Measurements from ENCODE around the gene DIP2C.
"Not testable (repeated sequence)": the region's sequence is repeated elsewhere in the genome, so short reads cannot be mapped to it uniquely, and the experiment has no call there.

DIP2C gene

DNA sequence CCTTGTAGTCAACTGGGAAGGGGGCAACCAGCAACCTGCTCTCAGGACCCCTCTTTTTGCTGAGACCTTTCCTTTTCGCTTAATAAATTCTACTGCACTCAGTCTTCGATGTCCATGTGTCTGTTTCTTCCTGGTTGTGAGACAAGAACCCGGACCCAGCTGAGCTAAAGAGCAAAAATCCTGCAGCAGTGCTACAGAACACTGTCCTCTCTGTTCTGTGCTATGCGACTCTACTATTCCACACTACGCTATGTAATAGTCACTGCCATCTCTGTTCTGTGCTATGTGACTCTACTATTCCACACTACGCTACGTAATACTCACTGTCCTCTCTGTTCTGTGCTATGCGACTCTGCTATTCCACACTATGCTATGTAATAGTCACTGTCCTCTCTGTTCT is 34.3 kb downstream of the DIP2C start:
- no peak overlapping the region for H2AFZ ChIP-seq (ENCODE audit: insufficient read depth, low read length, poor library complexity)

DNA sequence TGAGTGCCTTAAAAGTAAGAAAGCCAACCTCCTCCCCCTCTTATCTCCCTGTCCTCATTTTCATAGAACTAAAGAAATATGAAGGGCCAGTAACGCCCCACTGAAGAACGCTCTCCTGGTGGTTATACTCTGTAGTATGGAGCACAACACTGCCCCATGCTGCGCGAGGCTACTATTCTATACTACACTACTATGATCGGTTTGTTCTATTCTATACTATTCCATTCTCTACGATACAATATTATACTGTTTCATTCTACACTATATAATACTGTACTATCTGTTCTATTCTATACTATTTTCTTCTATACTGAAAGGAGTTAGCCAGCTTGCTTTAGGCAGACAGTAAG is 34.8 kb downstream of the DIP2C start:
- no peak overlapping the region for H2BK12ac ChIP-seq (ENCODE audit: low read length)

More for the DNA sequence above, 34.3 kb downstream of the DIP2C start:
- no peak overlapping the region for H3K9ac ChIP-seq (ENCODE audit: low read length)
- H3K79me2 ChIP-seq (ENCODE audit: control insufficient read depth, insufficient read depth, low read length, poor library complexity): no peaks in the 10 kb centered on the region
- H2BK5ac ChIP-seq (ENCODE audit: low read depth, low read length, poor library complexity): no peak overlapping the region
- H3K4ac ChIP-seq (ENCODE audit: low read depth, low read length): no peak overlapping the region
- H3K4me2 ChIP-seq (ENCODE audit: low read length): no peak overlapping the region
- H3K27ac ChIP-seq (ENCODE audit: low read depth, low read length): no peak overlapping the region
- H3K23ac ChIP-seq (ENCODE audit: low read length): no peak overlapping the region
- DNase-seq: no peak
- no peak overlapping the region for H3K18ac ChIP-seq (ENCODE audit: low read length)
- peaks cover 6 to 7% of the 10 kb centered on the region in 2 experiments for H3K4me1 ChIP-seq (ENCODE audit: control insufficient read depth in 1 of 2, insufficient read depth in 2 of 2, low read length in 2 of 2)
- H3K79me1 ChIP-seq (ENCODE audit: low read length): no peaks in the 10 kb centered on the region
- H4K8ac ChIP-seq (ENCODE audit: low read depth, low read length): no peak overlapping the region
- no peak overlapping the region for H3K4me3 ChIP-seq (ENCODE audit: low read depth, low read length)
- no peak overlapping the region for H3K14ac ChIP-seq (ENCODE audit: low read length)
- WGBS (ENCODE audit: extremely low coverage, insufficient coverage, insufficient read length): no CpG with 5 or more reads among the region's 8 CpGs
- H4K91ac ChIP-seq (ENCODE audit: low read depth, low read length): no peak overlapping the region
- no peak overlapping the region for H2AK5ac ChIP-seq (ENCODE audit: low read length)
- no peak overlapping the region for H2BK12ac ChIP-seq (ENCODE audit: low read length)
- H2BK120ac ChIP-seq (ENCODE audit: insufficient read depth, low read length, poor library complexity): no peak overlapping the region
- no peaks in the 10 kb centered on the region for H3K27me3 ChIP-seq (ENCODE audit: insufficient read depth, low read length)
- no peaks in the 10 kb centered on the region for H3K36me3 ChIP-seq (ENCODE audit: control insufficient read depth in 1 of 2, insufficient read depth in 2 of 2, low read length in 2 of 2)
- no peaks in the 10 kb centered on the region for H3K9me3 ChIP-seq (ENCODE audit: insufficient read depth, low read depth, low read length)
- H4K12ac ChIP-seq (ENCODE audit: low read depth, low read length): no peak overlapping the region

DNA sequence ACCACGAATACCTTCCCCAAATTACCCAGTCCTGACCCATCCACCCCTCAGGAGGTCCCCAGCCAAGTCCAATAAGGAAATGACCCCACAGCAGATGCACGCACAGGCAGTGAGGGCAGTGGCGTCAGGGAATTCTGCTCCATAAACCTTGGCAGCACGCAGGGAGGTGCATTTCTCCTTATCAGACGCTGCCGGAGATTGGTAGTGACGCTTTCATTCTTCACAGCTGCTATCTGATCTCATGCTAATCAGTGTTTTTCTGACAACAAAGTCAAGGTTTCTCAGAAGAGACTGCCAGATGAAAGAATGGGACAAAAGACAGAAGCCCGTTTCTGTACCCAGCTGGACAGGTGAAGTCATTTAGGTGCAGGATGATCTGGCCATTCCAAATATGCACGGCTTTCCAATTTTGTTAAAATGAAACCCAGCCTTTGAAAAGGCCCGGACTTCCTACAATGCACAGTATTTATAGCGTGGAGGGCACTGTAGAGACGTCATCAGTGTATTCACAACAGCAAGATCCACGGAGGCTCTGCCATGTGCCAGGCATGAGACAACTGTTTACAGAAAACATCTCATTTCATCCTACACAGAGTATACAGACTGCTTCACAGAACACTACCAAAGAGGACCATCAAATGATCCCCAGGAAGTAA is 35.3 kb downstream of the DIP2C start:
- H2BK12ac ChIP-seq (ENCODE audit: low read length): no peak overlapping the region
- no CpG with 5 or more reads among the region's 13 CpGs for WGBS (ENCODE audit: extremely low coverage, insufficient coverage, insufficient read length)
- H2AK5ac ChIP-seq (ENCODE audit: low read length): no peak overlapping the region
- H3K18ac ChIP-seq (ENCODE audit: low read length): no peak overlapping the region
- H2BK120ac ChIP-seq (ENCODE audit: insufficient read depth, low read length, poor library complexity): no peak overlapping the region
- peaks cover 1% of the 10 kb centered on the region for H3K9me3 ChIP-seq (ENCODE audit: insufficient read depth, low read depth, low read length)
- H2BK5ac ChIP-seq (ENCODE audit: low read depth, low read length, poor library complexity): no peak overlapping the region
- peak; percentile 54 to 76 for DNase-seq
- no peak overlapping the region for H3K4me2 ChIP-seq (ENCODE audit: low read length)
- no peak overlapping the region for H3K4ac ChIP-seq (ENCODE audit: low read depth, low read length)
- no peak overlapping the region for H4K12ac ChIP-seq (ENCODE audit: low read depth, low read length)
- no peak overlapping the region for H4K8ac ChIP-seq (ENCODE audit: low read depth, low read length)
- no peaks in the 10 kb centered on the region for H3K79me1 ChIP-seq (ENCODE audit: low read length)
- H3K79me2 ChIP-seq (ENCODE audit: control insufficient read depth, insufficient read depth, low read length, poor library complexity): no peaks in the 10 kb centered on the region
- no peaks in the 10 kb centered on the region for H3K36me3 ChIP-seq (ENCODE audit: control insufficient read depth in 1 of 2, insufficient read depth in 2 of 2, low read length in 2 of 2)
- H4K91ac ChIP-seq (ENCODE audit: low read depth, low read length): no peak overlapping the region
- no peak overlapping the region for H3K14ac ChIP-seq (ENCODE audit: low read length)
- no peak overlapping the region for H2AFZ ChIP-seq (ENCODE audit: insufficient read depth, low read length, poor library complexity)
- H3K4me1 ChIP-seq (ENCODE audit: control insufficient read depth in 1 of 2, insufficient read depth in 2 of 2, low read length in 2 of 2): peaks cover 6 to 7% of the 10 kb centered on the region in 2 experiments
- no peak overlapping the region for H3K4me3 ChIP-seq (ENCODE audit: low read depth, low read length)
- no peak overlapping the region for H3K27ac ChIP-seq (ENCODE audit: low read depth, low read length)
- H3K9ac ChIP-seq (ENCODE audit: low read length): no peak overlapping the region
- no peaks in the 10 kb centered on the region for H3K27me3 ChIP-seq (ENCODE audit: insufficient read depth, low read length)
- no peak overlapping the region for H3K23ac ChIP-seq (ENCODE audit: low read length)

More for the DNA sequence above, 34.8 kb downstream of the DIP2C start:
- H3K23ac ChIP-seq (ENCODE audit: low read length): no peak overlapping the region
- no peaks in the 10 kb centered on the region for H3K9me3 ChIP-seq (ENCODE audit: insufficient read depth, low read depth, low read length)
- no peak overlapping the region for H3K14ac ChIP-seq (ENCODE audit: low read length)
- no peak overlapping the region for H3K4ac ChIP-seq (ENCODE audit: low read depth, low read length)
- no peak overlapping the region for H3K9ac ChIP-seq (ENCODE audit: low read length)
- no peak overlapping the region for H4K8ac ChIP-seq (ENCODE audit: low read depth, low read length)
- H4K91ac ChIP-seq (ENCODE audit: low read depth, low read length): no peak overlapping the region
- H3K36me3 ChIP-seq (ENCODE audit: control insufficient read depth in 1 of 2, insufficient read depth in 2 of 2, low read length in 2 of 2): no peaks in the 10 kb centered on the region
- H3K4me1 ChIP-seq (ENCODE audit: control insufficient read depth in 1 of 2, insufficient read depth in 2 of 2, low read length in 2 of 2): peaks cover 6 to 7% of the 10 kb centered on the region in 2 experiments
- H4K12ac ChIP-seq (ENCODE audit: low read depth, low read length): no peak overlapping the region
- no CpG with 5 or more reads among the region's 6 CpGs for WGBS (ENCODE audit: extremely low coverage, insufficient coverage, insufficient read length)
- no peak overlapping the region for H3K4me3 ChIP-seq (ENCODE audit: low read depth, low read length)
- H3K27me3 ChIP-seq (ENCODE audit: insufficient read depth, low read length): no peaks in the 10 kb centered on the region
- no peaks in the 10 kb centered on the region for H3K79me2 ChIP-seq (ENCODE audit: control insufficient read depth, insufficient read depth, low read length, poor library complexity)
- H2BK5ac ChIP-seq (ENCODE audit: low read depth, low read length, poor library complexity): no peak overlapping the region
- no peak overlapping the region for H2AK5ac ChIP-seq (ENCODE audit: low read length)
- no peaks in the 10 kb centered on the region for H3K79me1 ChIP-seq (ENCODE audit: low read length)
- no peak overlapping the region for H2AFZ ChIP-seq (ENCODE audit: insufficient read depth, low read length, poor library complexity)
- H3K27ac ChIP-seq (ENCODE audit: low read depth, low read length): no peak overlapping the region
- no peak overlapping the region for H3K4me2 ChIP-seq (ENCODE audit: low read length)
- H3K18ac ChIP-seq (ENCODE audit: low read length): no peak overlapping the region
- no peak overlapping the region for H2BK120ac ChIP-seq (ENCODE audit: insufficient read depth, low read length, poor library complexity)
- peak; percentile 21 to 40 for DNase-seq

DNA sequence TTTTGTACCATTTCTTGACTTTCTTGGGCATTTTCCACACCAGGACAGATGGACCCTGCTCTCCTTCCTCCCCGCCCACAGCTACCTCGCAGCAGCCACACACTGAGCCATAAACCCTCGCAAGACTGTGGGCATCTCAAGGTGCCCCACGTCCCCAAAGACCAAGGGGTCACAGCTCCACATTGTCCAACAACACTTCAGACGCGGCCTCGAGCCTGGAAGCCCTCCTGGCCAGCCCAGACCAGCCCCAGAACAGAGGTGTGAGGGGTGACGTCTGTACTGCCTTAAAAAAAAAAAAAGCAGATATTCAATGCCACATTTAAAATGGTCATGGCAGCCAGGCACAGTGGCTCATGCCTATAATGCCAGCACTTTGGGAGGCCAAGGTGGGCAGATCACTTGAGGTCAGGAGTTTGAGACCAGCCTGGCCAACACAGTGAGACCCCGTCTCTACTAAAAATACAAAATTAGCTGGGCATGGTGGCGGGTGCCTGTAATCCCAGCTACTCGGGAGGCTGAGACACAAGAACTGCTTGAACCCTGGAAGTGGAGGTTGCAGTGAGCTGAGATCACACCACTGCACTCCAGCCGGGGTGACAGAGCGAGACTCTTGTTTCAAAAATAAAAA is 36.5 kb downstream of the DIP2C start:
- not testable (repeated sequence) for H3K4ac ChIP-seq (ENCODE audit: low read depth, low read length); H3K18ac ChIP-seq (ENCODE audit: low read length); H3K4me2 ChIP-seq (ENCODE audit: low read length); H3K4me1 ChIP-seq (ENCODE audit: control insufficient read depth in 1 of 2, insufficient read depth in 2 of 2, low read length in 2 of 2); H3K79me1 ChIP-seq (ENCODE audit: low read length); H2AK5ac ChIP-seq (ENCODE audit: low read length); H3K9me3 ChIP-seq (ENCODE audit: insufficient read depth, low read depth, low read length); H4K91ac ChIP-seq (ENCODE audit: low read depth, low read length); H4K12ac ChIP-seq (ENCODE audit: low read depth, low read length); H3K9ac ChIP-seq (ENCODE audit: low read length); H2BK120ac ChIP-seq (ENCODE audit: insufficient read depth, low read length, poor library complexity); H2AFZ ChIP-seq (ENCODE audit: insufficient read depth, low read length, poor library complexity); H2BK5ac ChIP-seq (ENCODE audit: low read depth, low read length, poor library complexity); H4K8ac ChIP-seq (ENCODE audit: low read depth, low read length); H3K27me3 ChIP-seq (ENCODE audit: insufficient read depth, low read length); H3K14ac ChIP-seq (ENCODE audit: low read length); H3K23ac ChIP-seq (ENCODE audit: low read length); H3K36me3 ChIP-seq (ENCODE audit: control insufficient read depth in 1 of 2, insufficient read depth in 2 of 2, low read length in 2 of 2); H2BK12ac ChIP-seq (ENCODE audit: low read length); H3K79me2 ChIP-seq (ENCODE audit: control insufficient read depth, insufficient read depth, low read length, poor library complexity); DNase-seq; H3K27ac ChIP-seq (ENCODE audit: low read depth, low read length); H3K4me3 ChIP-seq (ENCODE audit: low read depth, low read length)
- WGBS (ENCODE audit: extremely low coverage, insufficient coverage, insufficient read length): no CpG with 5 or more reads among the region's 13 CpGs

Measured in trophoblast cell (in vitro differentiated cells and primary cell).